GM21367 (cell line): ENCODE results near the gene NAT8L.

ENCODE experiments used
- ATAC-seq: cut with Tn5 transposase; IDR thresholded peaks from one replicate; pipeline ENCODE4 v1.9.1; 2021; ENCODE audit not compliant: unreplicated experiment

The NAT8L gene

GRCh38 chr4:2073808-2074481 is 14.8 kb downstream of the NAT8L start:
- no peak for ATAC-seq

GRCh38 chr4:2074588-2074987 is 15.5 kb downstream of the NAT8L start:
- ATAC-seq, result no peak

GRCh38 chr4:2075171-2075986 is 16.3 kb downstream of the NAT8L start:
- ATAC-seq, result no peak

GRCh38 chr4:2075987-2076907 is 17.1 kb downstream of the NAT8L start:
- ATAC-seq, result no peak

- ATAC-seq, result no peak
Observed at GRCh38 chr4:2076908-2077536, 17.9 kb downstream of the NAT8L start.

- no peak for ATAC-seq
Observed at GRCh38 chr4:2077537-2078460, 18.7 kb downstream of the NAT8L start.

GRCh38 chr4:2078584-2078983 is 19.5 kb downstream of the NAT8L start:
- no peak for ATAC-seq

- ATAC-seq, result no peak
Observed at GRCh38 chr4:2079006-2079405, 19.9 kb downstream of the NAT8L start.

GRCh38 chr4:2079926-2080325 is 20.8 kb downstream of the NAT8L start:
- ATAC-seq, result no peak

- ATAC-seq, result no peak
Observed at GRCh38 chr4:2080429-2081300, 21.5 kb downstream of the NAT8L start.

- no peak for ATAC-seq
Observed at GRCh38 chr4:2081540-2081939, 22.4 kb downstream of the NAT8L start.

GRCh38 chr4:2082118-2082517 is 23.0 kb downstream of the NAT8L start:
- ATAC-seq, result no peak

- no peak for ATAC-seq
Observed at GRCh38 chr4:2082627-2083026, 23.5 kb downstream of the NAT8L start.

- no peak for ATAC-seq
Observed at GRCh38 chr4:2083116-2083825, 24.1 kb downstream of the NAT8L start.

GRCh38 chr4:2083826-2084160 is 24.7 kb downstream of the NAT8L start:
- ATAC-seq, result no peak

- ATAC-seq, result no peak
Observed at GRCh38 chr4:2084316-2084715, 25.2 kb downstream of the NAT8L start.

- ATAC-seq, result no peak
Observed at GRCh38 chr4:2085496-2085901, 26.4 kb downstream of the NAT8L start.

GRCh38 chr4:2087170-2087569 is 28.0 kb downstream of the NAT8L start:
- ATAC-seq, result no peak
